ENCODE measurements around the gene LRP10. TPM values are rescaled to one million over a fixed set of nuclear protein-coding genes. Genes with fewer than 3 reads are reported as not detected.

LRP10 gene
- total RNA-seq, 2 donors from 2014 or later = 54.2 to 144 TPM

- Histone ChIP-seq H3K4me1 (peaks cover 0 to 14% of the 10 kb centered on the region in 2 donors), H3K9me3 (no peaks in the 10 kb centered on the region), H3K36me3 (peaks cover 65% of the 10 kb centered on the region), H3K27ac (no peak overlapping the region), H3K4me3 (no peak overlapping the region), H3K27me3 (no peaks in the 10 kb centered on the region)
- DNase-seq (ENCODE audit: low spot score) = no peak
- no peak for TF ChIP-seq CTCF (IDR thresholded peaks at IDR 0.05)
Observed at GRCh38 chr14:22877000-22877501, 5.5 kb downstream of the LRP10 start.

GRCh38 chr14:22878271-22879246 lies 7.0 kb downstream of the LRP10 start:
- no peak overlapping the region for H3K27ac ChIP-seq
- DNase-seq (ENCODE audit: low spot score) = no peak
- no peaks in the 10 kb centered on the region for H3K9me3 ChIP-seq
- H3K4me1 ChIP-seq = peaks cover 0 to 10% of the 10 kb centered on the region in 2 donors
- H3K36me3 ChIP-seq = peaks cover 59% of the 10 kb centered on the region
- no peak for TF ChIP-seq CTCF (IDR thresholded peaks at IDR 0.05)
- H3K4me3 ChIP-seq = no peak overlapping the region
- H3K27me3 ChIP-seq = no peaks in the 10 kb centered on the region

GRCh38 chr14:22882064-22882463 lies 10.5 kb downstream of the LRP10 start:
- Histone ChIP-seq H3K36me3 (peaks cover 24% of the 10 kb centered on the region), H3K4me1 (peaks cover 0 to 11% of the 10 kb centered on the region in 2 donors)
- no peak for TF ChIP-seq CTCF (IDR thresholded peaks at IDR 0.05)

GRCh38 chr14:22882529-22883172 lies 11.1 kb downstream of the LRP10 start:
- H3K27ac ChIP-seq = no peak overlapping the region
- no peak for TF ChIP-seq CTCF (IDR thresholded peaks at IDR 0.05)
- peaks cover 0 to 17% of the 10 kb centered on the region in 2 donors for H3K4me1 ChIP-seq
- no peaks in the 10 kb centered on the region for H3K9me3 ChIP-seq
- no peak overlapping the region for H3K4me3 ChIP-seq
- no peaks in the 10 kb centered on the region for H3K27me3 ChIP-seq
- no peak for DNase-seq (ENCODE audit: low spot score)
- H3K36me3 ChIP-seq = peaks cover 18% of the 10 kb centered on the region

More at GRCh38 chr14:22882064-22882463, 10.5 kb downstream of the LRP10 start:
- Histone ChIP-seq H3K27ac (no peak overlapping the region), H3K4me3 (no peak overlapping the region), H3K27me3 (no peaks in the 10 kb centered on the region), H3K9me3 (no peaks in the 10 kb centered on the region)
- DNase-seq (ENCODE audit: low spot score) = no peak

- no peaks in the 10 kb centered on the region for H3K27me3 ChIP-seq
- H3K27ac ChIP-seq = no peak within 1 kb of the TSS
- no peak within 1 kb of the TSS for H3K4me3 ChIP-seq
- no peak for TF ChIP-seq CTCF (IDR thresholded peaks at IDR 0.05)
- H3K9me3 ChIP-seq = no peaks in the 10 kb centered on the region
- peaks cover 11% of the 10 kb centered on the region for H3K36me3 ChIP-seq
- H3K4me1 ChIP-seq = peaks cover 0 to 19% of the 10 kb centered on the region in 2 donors
- DNase-seq (ENCODE audit: low spot score) = no peak
Observed at GRCh38 chr14:22883173-22883976, 11.8 kb downstream of the LRP10 start, which contains the start of gene REM2. REM2 (plus strand) TSS chr14:22883222; CDS start chr14:22883288, 66 bp downstream.

Measured in right atrium auricular region (tissue), 2 donors.